K562 (cell line): ENCODE results near the gene ZBTB22. TPM values are rescaled to one million over a fixed set of nuclear protein-coding genes. Genes with fewer than 3 reads are reported as not detected.

ENCODE experiments used
- ADNP ChIP-seq: fragments of 200-800 bp; sonication (Bioruptor generic); IDR thresholded peaks from 2 replicates; pipeline ENCODE4 v1.6.1; 2016; ENCODE audit warnings: missing genetic modification characterization, missing compliant biosample characterization
- BRF2 ChIP-seq: IDR thresholded peaks from 3 replicates; pipeline ENCODE4 v1.6.1; 2011; ENCODE audit warnings: borderline replicate concordance, mild to moderate bottlenecking; ENCODE audit not compliant: insufficient read length, insufficient read depth
- E4F1 ChIP-seq: fragments of 250-450 bp; sonication (Bioruptor Pico); IDR thresholded peaks from 2 replicates; pipeline ENCODE4 v1.5.0; 2021; ENCODE audit warnings: mild to moderate bottlenecking, borderline replicate concordance
- EP400 ChIP-seq: fragments of 450-650 bp; IDR thresholded peaks from 2 replicates; pipeline ENCODE4 v1.6.1; 2017; ENCODE audit warnings: antibody characterized with exemption, mild to moderate bottlenecking, moderate library complexity
- MXI1 ChIP-seq: IDR thresholded peaks from 2 replicates; pipeline ENCODE4 v1.6.1; 2011; ENCODE audit warnings: low read depth, mild to moderate bottlenecking, improper control_type of control experiment, low read length
- NFYB ChIP-seq: IDR thresholded peaks from 2 replicates; pipeline ENCODE4 v1.6.1; 2011; ENCODE audit warnings: mild to moderate bottlenecking, moderate library complexity; ENCODE audit not compliant: insufficient read length; ENCODE audit errors: extremely low read depth
- PATZ1 ChIP-seq: fragments of 250-450 bp; sonication (Bioruptor Pico); IDR thresholded peaks from 2 replicates; pipeline ENCODE4 v1.5.0; 2020; ENCODE audit warnings: mild to moderate bottlenecking, borderline replicate concordance
- RERE ChIP-seq: sonication (generic); formaldehyde crosslinking; IDR thresholded peaks from 2 replicates; pipeline ENCODE4 v1.8.0; 2023; ENCODE audit warnings: missing genetic modification reagents, mild to moderate bottlenecking, borderline replicate concordance
- SMARCA5 ChIP-seq: fragments of 450-650 bp; IDR thresholded peaks from 2 replicates; pipeline ENCODE4 v1.6.1; 2016
- TAL1 ChIP-seq: fragments of 450-650 bp; IDR thresholded peaks from 2 replicates; pipeline ENCODE4 v1.6.1; 2016; ENCODE audit warnings: mild to moderate bottlenecking
- ZBTB5 ChIP-seq: fragments of 450-650 bp; IDR thresholded peaks from 2 replicates; pipeline ENCODE4 v1.6.1; 2017; ENCODE audit warnings: antibody characterized with exemption
- ZBTB7A ChIP-seq: IDR thresholded peaks from 2 replicates; pipeline ENCODE4 v1.6.1; 2011; ENCODE audit warnings: low read depth, mild to moderate bottlenecking, low read length, moderate library complexity, borderline replicate concordance; ENCODE audit not compliant: control insufficient read depth
- ZBTB8A ChIP-seq: fragments of 450-650 bp; IDR thresholded peaks from 2 replicates; pipeline ENCODE4 v1.6.1; 2018; ENCODE audit warnings: mild to moderate bottlenecking, moderate library complexity; ENCODE audit not compliant: partially characterized antibody
- polyA plus RNA-seq, 8 experiments: library from polyadenylated mRNA; depleted of rRNA in 4 of 8; stranded (reverse) in 5 of 8; unstranded in 3 of 8; fragments of >200 nt; fragmentation: Nextera tagmentation in 2 of 8; fragmentation: Illumina TruSeq in 1 of 8; extraction: Ambion mirVana in 2 of 8; extraction: Trizol in 1 of 8; gene quantifications; 2 replicates each; pipeline versions ENCODE4 v1.2.1 to v1.2.3, GENCODE V29; 2011 to 2014; ENCODE audit warnings: inconsistent platforms in 1 of 8, missing spikeins in 1 of 8
- total RNA-seq, 7 experiments: library from RNA; depleted of rRNA in 6 of 7; stranded (reverse); fragments of >200 nt in 6 of 7; fragmentation: Illumina TruSeq in 2 of 7; extraction: Trizol in 2 of 7; gene quantifications; 2 replicates each; pipeline versions ENCODE4 v1.2.1 to v1.2.3, GENCODE V29; 2011 to 2021; ENCODE audit warnings: low replicate concordance in 1 of 7

Gene ZBTB22
- total and polyA plus RNA-seq, 9 of the 15 experiments (the other 6 are each of a cell fraction or from before 2014, with no cell fraction given), result 0.21 to 11.9 (median 7.1) TPM

GRCh38 chr6:33288921-33289783 lies 28.4 kb downstream of the ZBTB22 start, which contains the start of the genes PFDN6 and WDR46 (continued):
- TF ChIP-seq ZBTB8A (no peak), PATZ1 (no peak), BRF2 (no peak), TAL1 (no peak), EP400 (peak; percentile 93), MXI1 (peak; percentile 97), NFYB (peak; percentile 81), ADNP (no peak), ZBTB7A (peak; percentile 22; the same call in 1 of the 2 replicates), RERE (no peak), SMARCA5 (no peak), ZBTB5 (no peak), E4F1 (no peak)
